ENCODE measurements around the gene GYS1. TPM values are rescaled to one million over a fixed set of nuclear protein-coding genes. Genes with fewer than 3 reads are reported as not detected.

GYS1 gene
- total RNA-seq, 4 donors from 2014 or later, result 110 to 221 (median 126) TPM

DNA sequence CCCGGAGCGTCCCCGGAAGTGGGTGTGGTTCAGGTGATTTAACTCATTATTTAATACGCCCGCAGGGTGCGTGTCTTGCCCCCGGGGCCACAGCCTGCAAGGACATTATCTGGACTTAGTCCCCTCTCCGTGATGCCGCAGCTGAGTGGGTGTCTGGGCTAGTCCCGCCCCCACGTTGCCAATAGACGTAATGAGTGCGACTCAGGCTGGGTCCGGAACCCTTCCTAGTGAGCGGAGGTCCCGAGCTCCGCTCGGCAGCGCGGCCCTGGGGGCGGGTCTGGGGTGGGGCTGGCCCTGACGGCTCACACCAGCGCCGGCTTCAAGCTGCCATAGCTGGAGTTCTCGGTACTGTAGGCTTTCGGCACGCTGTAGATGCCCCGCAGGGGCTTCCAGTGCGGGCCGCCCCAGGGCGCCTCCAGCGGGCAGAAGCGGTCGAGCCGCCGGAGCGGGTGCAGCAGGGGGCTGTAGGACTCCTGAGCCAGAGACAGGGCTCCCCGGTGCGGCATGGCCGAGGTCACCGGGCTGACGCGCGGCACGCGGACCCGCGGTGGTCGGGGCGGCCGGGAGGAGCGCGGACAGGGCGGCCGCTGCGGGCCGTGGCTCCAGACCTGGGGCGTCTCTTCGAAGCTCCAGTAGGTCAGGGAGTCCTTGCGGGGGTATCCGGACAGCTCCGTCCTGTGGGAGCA, 24.7 kb upstream of the GYS1 start:
- peak overlapping the region; percentile 55 to 72 (median 57) for H3K4me3 ChIP-seq
- H3K36me3 ChIP-seq, result peaks cover 0 to 30% of the 10 kb centered on the region in 2 donors
- no peak overlapping the region for H3K27ac ChIP-seq
- intact Hi-C loops (cut with DNase I; ENCODE audit: low total_unique reads), result no loop called here
- ATAC-seq (peak; percentile 32 to 62), DNase-seq (peak in 1 of 2 donors; percentile 35)
- H3K4me1 ChIP-seq, result peaks cover 14 to 19% of the 10 kb centered on the region in 2 donors
- no peak for TF ChIP-seq POLR2A (IDR thresholded peaks at IDR 0.05)
- TF ChIP-seq, protein P1, sequence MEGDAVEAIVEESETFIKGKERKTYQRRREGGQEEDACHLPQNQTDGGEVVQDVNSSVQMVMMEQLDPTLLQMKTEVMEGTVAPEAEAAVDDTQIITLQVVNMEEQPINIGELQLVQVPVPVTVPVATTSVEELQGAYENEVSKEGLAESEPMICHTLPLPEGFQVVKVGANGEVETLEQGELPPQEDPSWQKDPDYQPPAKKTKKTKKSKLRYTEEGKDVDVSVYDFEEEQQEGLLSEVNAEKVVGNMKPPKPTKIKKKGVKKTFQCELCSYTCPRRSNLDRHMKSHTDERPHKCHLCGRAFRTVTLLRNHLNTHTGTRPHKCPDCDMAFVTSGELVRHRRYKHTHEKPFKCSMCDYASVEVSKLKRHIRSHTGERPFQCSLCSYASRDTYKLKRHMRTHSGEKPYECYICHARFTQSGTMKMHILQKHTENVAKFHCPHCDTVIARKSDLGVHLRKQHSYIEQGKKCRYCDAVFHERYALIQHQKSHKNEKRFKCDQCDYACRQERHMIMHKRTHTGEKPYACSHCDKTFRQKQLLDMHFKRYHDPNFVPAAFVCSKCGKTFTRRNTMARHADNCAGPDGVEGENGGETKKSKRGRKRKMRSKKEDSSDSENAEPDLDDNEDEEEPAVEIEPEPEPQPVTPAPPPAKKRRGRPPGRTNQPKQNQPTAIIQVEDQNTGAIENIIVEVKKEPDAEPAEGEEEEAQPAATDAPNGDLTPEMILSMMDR (IDR thresholded peaks at IDR 0.05 in 4 of 5, conservative IDR thresholded peaks at IDR 0.05 in 1 of 5), result peak; percentile 19 to 53 (median 36)
- H3K9me3 ChIP-seq, result no peaks in the 10 kb centered on the region
- in situ Hi-C loops (cut with MboI; ENCODE audit: low sequenced_read_pairs in 4 of 4), result no loop called here
- peaks cover 0 to 11% (median 8%) of the 10 kb centered on the region in 3 donors for H3K27me3 ChIP-seq

DNA sequence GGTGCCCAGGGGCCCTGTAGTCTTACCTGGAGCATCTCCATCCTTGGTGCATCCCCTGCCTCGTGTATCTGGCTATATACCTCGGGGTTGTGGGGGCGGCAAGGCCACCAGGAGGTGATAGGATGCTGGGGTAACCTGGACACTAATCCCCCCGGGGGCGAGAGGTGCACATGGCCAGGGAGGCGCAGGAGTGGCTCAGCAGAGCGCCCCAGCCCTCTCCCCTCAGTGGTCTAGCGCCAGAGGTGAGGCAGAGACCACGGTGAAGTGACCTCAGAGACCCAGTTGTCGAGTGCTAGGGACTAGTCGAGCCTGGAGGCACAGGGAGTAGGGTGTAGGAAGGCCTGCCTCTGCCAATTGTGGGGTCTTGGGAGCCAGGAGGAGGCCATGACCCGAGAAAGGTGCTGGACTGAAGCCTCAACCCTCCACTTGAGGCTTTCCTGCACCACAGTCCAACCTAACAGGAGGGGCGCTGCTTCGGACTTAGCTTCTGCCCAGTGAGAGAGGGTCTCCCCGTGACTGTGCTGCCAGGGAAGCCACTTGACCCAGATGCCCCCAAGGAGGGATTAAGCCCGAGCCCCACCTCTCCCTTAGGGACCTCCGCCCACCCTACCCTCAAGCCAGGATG, 24.0 kb upstream of the GYS1 start, which contains the start of gene LHB:
LHB (minus strand) TSS at position 51 of the 625 bp plus-strand sequence; CDS start at position 41, 10 bp downstream.
- intact Hi-C loops (cut with DNase I; ENCODE audit: low total_unique reads) (no loop called here), in situ Hi-C loops (cut with MboI; ENCODE audit: low sequenced_read_pairs in 4 of 4) (no loop called here)
- no peaks in the 10 kb centered on the region for H3K9me3 ChIP-seq
- peaks cover 14 to 19% of the 10 kb centered on the region in 2 donors for H3K4me1 ChIP-seq
- no peak for DNase-seq
- ATAC-seq, result no peak
- H3K4me3 ChIP-seq, result peak within 1 kb of the TSS; percentile 55 to 72 (median 57)
- TF ChIP-seq, protein P1 (IDR thresholded peaks at IDR 0.05 in 4 of 5, conservative IDR thresholded peaks at IDR 0.05 in 1 of 5), result no peak
- no peak for TF ChIP-seq POLR2A (IDR thresholded peaks at IDR 0.05)
- peaks cover 0 to 34% of the 10 kb centered on the region in 2 donors for H3K36me3 ChIP-seq
- peaks cover 0 to 11% (median 8%) of the 10 kb centered on the region in 3 donors for H3K27me3 ChIP-seq
- H3K27ac ChIP-seq, result no peak within 1 kb of the TSS

DNA sequence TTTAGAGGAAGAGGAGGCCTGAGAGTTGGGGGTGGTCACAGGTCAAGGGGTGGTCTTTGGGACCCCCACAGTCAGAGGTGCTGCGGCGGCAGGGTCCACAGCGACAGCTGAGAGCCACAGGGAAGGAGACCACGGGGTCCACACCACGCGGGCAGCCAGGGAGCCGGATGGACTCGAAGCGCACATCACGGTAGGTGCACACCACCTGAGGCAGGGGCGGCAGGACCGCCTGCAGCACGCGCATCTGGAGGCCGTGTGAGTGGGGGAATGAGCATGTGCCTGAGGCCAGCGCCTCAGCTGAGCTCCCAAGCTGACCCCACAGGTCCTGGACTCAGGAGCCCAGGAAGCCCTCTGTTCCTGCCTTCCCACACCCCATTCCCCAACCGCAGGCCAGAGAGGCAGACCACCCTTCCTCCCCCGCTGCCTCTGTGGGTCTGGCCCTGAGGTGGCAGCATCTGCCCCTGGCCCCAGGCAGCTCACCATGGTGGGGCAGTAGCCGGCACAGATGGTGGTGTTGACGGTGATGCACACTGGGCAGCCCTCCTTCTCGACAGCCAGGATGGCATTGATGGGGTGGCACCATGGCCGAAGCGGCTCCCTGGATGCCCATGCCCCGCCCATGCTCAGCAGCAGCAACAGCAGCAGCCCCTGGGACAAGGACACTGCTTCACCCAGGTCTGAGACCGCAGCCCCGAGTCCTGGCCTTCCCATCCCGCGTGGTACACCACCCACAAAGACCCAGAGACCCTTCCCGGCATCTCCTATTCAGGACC, 23.1 kb upstream of the GYS1 start:
- DNase-seq (no peak), ATAC-seq (no peak)
- Histone ChIP-seq H3K27me3 (peaks cover 0 to 11% (median 8%) of the 10 kb centered on the region in 3 donors), H3K36me3 (peaks cover 0 to 43% of the 10 kb centered on the region in 2 donors), H3K4me3 (no peak overlapping the region), H3K4me1 (peaks cover 14 to 19% of the 10 kb centered on the region in 2 donors), H3K9me3 (no peaks in the 10 kb centered on the region), H3K27ac (no peak overlapping the region)
- intact Hi-C loops (cut with DNase I; ENCODE audit: low total_unique reads) (no loop called here), in situ Hi-C loops (cut with MboI; ENCODE audit: low sequenced_read_pairs in 4 of 4) (no loop called here)
- no peak for TF ChIP-seq POLR2A (IDR thresholded peaks at IDR 0.05)
- TF ChIP-seq, protein P1 (IDR thresholded peaks at IDR 0.05 in 4 of 5, conservative IDR thresholded peaks at IDR 0.05 in 1 of 5), result no peak

DNA sequence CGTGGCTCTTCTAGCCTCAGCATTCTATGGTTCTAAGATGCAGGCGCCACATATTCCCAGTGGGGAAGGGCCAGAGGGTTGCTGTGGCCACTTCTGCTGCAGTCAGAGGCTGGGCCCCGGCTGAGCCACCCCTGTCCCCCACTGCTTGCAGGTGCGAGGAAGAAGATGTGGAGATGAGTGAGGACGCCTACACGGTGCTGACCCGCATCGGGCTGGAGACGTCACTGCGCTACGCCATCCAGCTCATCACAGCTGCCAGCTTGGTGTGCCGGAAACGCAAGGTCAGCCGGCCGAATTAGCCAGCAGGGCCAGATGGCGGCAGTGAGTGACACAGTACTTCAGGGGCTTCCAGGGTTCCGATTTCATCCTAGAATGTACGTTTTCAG, 21.8 kb upstream of the GYS1 start:
- H3K27ac ChIP-seq, result no peak overlapping the region
- in situ Hi-C loops (cut with MboI; ENCODE audit: low sequenced_read_pairs in 4 of 4) (no loop called here), intact Hi-C loops (cut with DNase I; ENCODE audit: low total_unique reads) (no loop called here)

More for the DNA sequence above, 21.8 kb upstream of the GYS1 start:
- ATAC-seq, result no peak
- DNase-seq, result no peak
- H3K9me3 ChIP-seq, result no peaks in the 10 kb centered on the region
- peaks cover 0 to 57% of the 10 kb centered on the region in 2 donors for H3K36me3 ChIP-seq
- H3K27me3 ChIP-seq, result peaks cover 0 to 11% (median 8%) of the 10 kb centered on the region in 3 donors
- peaks cover 14 to 19% of the 10 kb centered on the region in 2 donors for H3K4me1 ChIP-seq
- TF ChIP-seq, protein P1 (IDR thresholded peaks at IDR 0.05 in 4 of 5, conservative IDR thresholded peaks at IDR 0.05 in 1 of 5), result no peak
- no peak overlapping the region for H3K4me3 ChIP-seq

Data from gastrocnemius medialis (tissue), 4 donors.